Gastroesophageal sphincter (tissue), 4 donors: ENCODE results near the gene A2M. TPM values are rescaled to one million over a fixed set of nuclear protein-coding genes. Genes with fewer than 3 reads are reported as not detected.

ENCODE experiments used
- ATAC-seq: fragments of 150-250 bp; one replicate; pipeline ENCODE4 v1.9.1; 2016; ENCODE audit warnings: mild to moderate bottlenecking, moderate library complexity
- H3K27ac ChIP-seq, 4 donors: fragments of 200-600 bp; sonication (generic) in 3 of 4; 1 replicate in 3 of 4; 2 replicates in 1 of 4; pipeline ENCODE4 v1.5.1; 2016 to 2019
- H3K27me3 ChIP-seq: fragments of 200-600 bp; sonication (generic); one replicate; pipeline ENCODE4 v1.5.1; 2019
- H3K36me3 ChIP-seq, 2 donors: fragments of 200-600 bp; sonication (generic); one replicate each; pipeline ENCODE4 v1.5.1; 2019; ENCODE audit warnings: control low read depth in 1 of 2
- H3K4me1 ChIP-seq, 3 donors: fragments of 200-600 bp; sonication (generic); 1 replicate in 2 of 3; 2 replicates in 1 of 3; pipeline ENCODE4 v1.5.1; 2016 to 2019; ENCODE audit warnings: control low read depth in 2 of 3
- H3K4me3 ChIP-seq, 2 donors: fragments of 200-600 bp; sonication (generic); one replicate each; pipeline ENCODE4 v1.5.1; 2019; ENCODE audit warnings: mild to moderate bottlenecking in 1 of 2, moderate library complexity in 1 of 2
- H3K9me3 ChIP-seq, 3 donors: fragments of 200-600 bp; sonication (generic); one replicate each; pipeline ENCODE4 v1.5.1; 2017 to 2019; ENCODE audit warnings: control low read depth in 2 of 3
- EP300 ChIP-seq: sonication (generic); formaldehyde crosslinking; IDR thresholded peaks from one replicate; pipeline ENCODE4 v1.6.1; 2017; ENCODE audit warnings: antibody characterized with exemption, mild to moderate bottlenecking
- POLR2A ChIP-seq, 2 donors: fragments of 450-650 bp; IDR thresholded peaks; one replicate each; pipeline ENCODE4 v1.6.1; 2017; ENCODE audit warnings: antibody characterized with exemption in 2 of 2, mild to moderate bottlenecking in 2 of 2, moderate library complexity in 1 of 2
- POLR2AphosphoS5 ChIP-seq: sonication (generic); formaldehyde crosslinking; IDR thresholded peaks from one replicate; pipeline ENCODE4 v1.6.1; 2017; ENCODE audit warnings: antibody characterized with exemption
- WGBS, 2 donors: methylation state at CpG; one replicate each; pipeline ENCODE4 v1.1.5; 2018; ENCODE audit warnings: low coverage in 1 of 2; 5-methylcytosine and 5-hydroxymethylcytosine counted together
- total RNA-seq, 4 donors: library from RNA; depleted of rRNA; stranded (reverse); fragments of >200 nt; gene quantifications; one replicate each; pipeline ENCODE4 v1.1.0, GENCODE V29; 2016
- TF ChIP-seq, protein P1 (sequence below), 4 experiments: fragments of 200-600 bp in 2 of 4; fragments of 450-650 bp in 2 of 4; sonication (generic) in 1 of 4; IDR thresholded peaks; one replicate each; pipeline ENCODE4 v1.5.1; 2017 to 2019; ENCODE audit warnings: antibody characterized with exemption in 4 of 4, mild to moderate bottlenecking in 2 of 4, moderate library complexity in 2 of 4

A2M gene
- total RNA-seq, 4 donors from 2014 or later, result 268 to 632 (median 588) TPM

DNA sequence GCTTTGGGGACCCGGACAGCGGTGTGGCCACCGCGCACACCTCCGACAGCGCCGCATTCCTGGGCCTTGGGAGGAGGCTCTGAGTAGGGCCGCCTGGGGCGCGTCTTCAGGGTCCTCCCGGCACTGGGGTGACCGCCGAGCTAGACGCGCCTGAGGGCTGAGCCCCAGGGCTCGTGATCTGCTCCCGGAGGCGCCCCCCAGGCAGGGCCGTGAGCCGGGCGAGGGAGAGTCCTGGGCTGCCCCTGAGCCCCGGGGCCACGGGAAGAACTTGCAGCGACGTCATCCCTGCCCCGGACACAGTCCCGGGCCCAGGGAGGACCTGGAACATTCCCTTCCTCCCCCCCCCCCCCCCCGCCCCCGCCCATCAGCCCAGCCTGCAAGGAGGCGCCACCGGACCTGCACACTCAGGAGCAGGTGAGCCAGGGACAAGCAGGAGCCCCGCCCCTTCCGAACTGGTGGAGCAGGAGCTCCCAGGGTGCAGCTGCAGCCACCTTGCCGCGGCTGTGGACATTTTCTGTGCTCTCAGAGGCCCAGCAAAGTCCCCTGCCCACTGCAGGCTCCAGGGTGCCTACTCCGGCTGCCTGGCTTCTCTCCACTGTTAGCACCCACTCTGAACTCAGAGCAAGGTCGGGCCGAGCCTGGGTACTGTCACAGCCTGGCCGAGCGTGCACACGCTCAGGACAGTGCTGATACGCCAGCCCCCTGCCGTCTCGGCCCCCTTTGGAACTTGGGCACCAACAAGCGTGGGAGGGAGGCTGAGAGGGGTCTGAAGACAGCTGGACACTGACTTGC lies 50.7 kb downstream of the A2M start:
- Histone ChIP-seq H3K27me3 (no peaks in the 10 kb centered on the region), H3K9me3 (no peaks in the 10 kb centered on the region), H3K4me3 (peak overlapping the region; percentile 86 to 96), H3K4me1 (peaks cover 0 to 24% (median 6%) of the 10 kb centered on the region in 3 donors), H3K36me3 (peaks cover 0 to 37% of the 10 kb centered on the region in 2 donors), H3K27ac (peak overlapping the region; percentile 90 to 100 (median 98))
- no CpG with 5 or more reads among the region's 45 CpGs for WGBS, 2 donors
- ATAC-seq, result peak; percentile 95
- TF ChIP-seq, protein P1, sequence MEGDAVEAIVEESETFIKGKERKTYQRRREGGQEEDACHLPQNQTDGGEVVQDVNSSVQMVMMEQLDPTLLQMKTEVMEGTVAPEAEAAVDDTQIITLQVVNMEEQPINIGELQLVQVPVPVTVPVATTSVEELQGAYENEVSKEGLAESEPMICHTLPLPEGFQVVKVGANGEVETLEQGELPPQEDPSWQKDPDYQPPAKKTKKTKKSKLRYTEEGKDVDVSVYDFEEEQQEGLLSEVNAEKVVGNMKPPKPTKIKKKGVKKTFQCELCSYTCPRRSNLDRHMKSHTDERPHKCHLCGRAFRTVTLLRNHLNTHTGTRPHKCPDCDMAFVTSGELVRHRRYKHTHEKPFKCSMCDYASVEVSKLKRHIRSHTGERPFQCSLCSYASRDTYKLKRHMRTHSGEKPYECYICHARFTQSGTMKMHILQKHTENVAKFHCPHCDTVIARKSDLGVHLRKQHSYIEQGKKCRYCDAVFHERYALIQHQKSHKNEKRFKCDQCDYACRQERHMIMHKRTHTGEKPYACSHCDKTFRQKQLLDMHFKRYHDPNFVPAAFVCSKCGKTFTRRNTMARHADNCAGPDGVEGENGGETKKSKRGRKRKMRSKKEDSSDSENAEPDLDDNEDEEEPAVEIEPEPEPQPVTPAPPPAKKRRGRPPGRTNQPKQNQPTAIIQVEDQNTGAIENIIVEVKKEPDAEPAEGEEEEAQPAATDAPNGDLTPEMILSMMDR (IDR thresholded peaks at IDR 0.05), result peak in 2 of 4 experiments; percentile 2 to 9
- TF ChIP-seq EP300 (no peak), POLR2A (IDR thresholded peaks at IDR 0.05) (peak; percentile 87 to 91), POLR2AphosphoS5 (peak; percentile 94)

DNA sequence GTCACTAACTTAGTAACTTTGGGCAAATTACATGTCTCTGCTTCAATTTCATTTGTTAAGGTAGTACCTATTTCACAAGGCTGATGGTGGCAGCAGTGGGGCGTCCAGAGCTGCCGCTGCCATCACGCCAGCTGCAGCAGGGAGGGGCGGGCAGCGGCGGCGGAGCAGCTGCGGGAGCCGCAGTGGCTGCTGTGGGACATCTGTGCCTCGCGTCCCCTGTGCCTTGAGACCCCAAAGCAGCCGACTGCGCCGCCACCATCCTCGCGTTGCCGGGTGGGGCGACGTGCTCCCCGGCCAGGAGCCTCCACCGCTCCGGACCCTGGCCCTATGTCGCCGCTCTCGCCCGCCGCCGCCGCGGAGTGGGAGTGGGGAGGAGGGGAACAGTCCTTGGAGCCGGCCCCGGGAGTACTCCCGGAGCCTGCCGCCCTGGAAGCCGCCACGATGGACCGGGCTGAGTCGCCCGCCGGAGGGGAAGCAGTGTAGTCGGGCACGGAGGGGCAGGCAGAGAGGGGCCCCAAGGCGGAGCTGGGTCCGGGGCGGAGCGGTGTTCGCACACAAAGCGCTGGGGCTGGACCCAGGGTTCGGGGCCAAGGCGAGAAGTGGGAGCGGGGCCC lies 51.4 kb downstream of the A2M start:
- Histone ChIP-seq H3K4me3 (peak overlapping the region; percentile 86 to 96), H3K27me3 (no peaks in the 10 kb centered on the region), H3K27ac (peak overlapping the region; percentile 90 to 100 (median 98)), H3K9me3 (no peaks in the 10 kb centered on the region), H3K36me3 (peaks cover 0 to 30% of the 10 kb centered on the region in 2 donors), H3K4me1 (peaks cover 0 to 24% (median 6%) of the 10 kb centered on the region in 3 donors)
- WGBS, 2 donors, result 0 to 7% methylated on average over 3 to 5 of the region's 51 CpGs
- ATAC-seq, result peak; percentile 77
- TF ChIP-seq, protein P1 (IDR thresholded peaks at IDR 0.05), result peak in 3 of 4 experiments; percentile 37 to 53 (median 47)
- TF ChIP-seq POLR2AphosphoS5 (peak; percentile 67), EP300 (no peak), POLR2A (IDR thresholded peaks at IDR 0.05) (peak; percentile 67 to 71)

DNA sequence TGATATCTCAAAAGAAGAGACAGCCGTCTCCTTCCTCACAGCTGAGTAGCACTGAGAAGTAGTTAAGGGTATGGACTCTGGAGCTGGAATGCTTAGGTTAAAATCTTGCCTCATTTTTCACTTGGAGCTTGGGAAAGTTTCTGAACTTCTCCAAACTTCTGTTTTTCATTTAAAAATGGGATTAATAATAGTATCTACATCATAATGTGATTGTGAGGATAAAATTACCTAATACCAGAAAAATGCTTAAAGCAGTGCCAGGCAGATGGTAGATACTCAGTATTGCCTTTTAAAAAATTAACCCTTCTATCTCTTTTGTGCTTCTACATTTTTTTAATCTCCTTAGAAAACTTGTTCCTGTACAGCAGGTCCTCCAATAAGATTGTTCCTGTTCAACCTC lies 63.1 kb downstream of the A2M start:
- Histone ChIP-seq H3K9me3 (no peaks in the 10 kb centered on the region), H3K4me3 (no peak overlapping the region), H3K27ac (no peak overlapping the region), H3K4me1 (no peaks in the 10 kb centered on the region), H3K36me3 (no peaks in the 10 kb centered on the region), H3K27me3 (peaks cover 4% of the 10 kb centered on the region)
- ATAC-seq, result no peak
- WGBS, 2 donors, result 0 to 47% methylated on average over 1 of the region's 1 CpG
- TF ChIP-seq POLR2AphosphoS5 (no peak), EP300 (no peak), POLR2A (IDR thresholded peaks at IDR 0.05) (no peak)
- TF ChIP-seq, protein P1 (IDR thresholded peaks at IDR 0.05), result no peak

DNA sequence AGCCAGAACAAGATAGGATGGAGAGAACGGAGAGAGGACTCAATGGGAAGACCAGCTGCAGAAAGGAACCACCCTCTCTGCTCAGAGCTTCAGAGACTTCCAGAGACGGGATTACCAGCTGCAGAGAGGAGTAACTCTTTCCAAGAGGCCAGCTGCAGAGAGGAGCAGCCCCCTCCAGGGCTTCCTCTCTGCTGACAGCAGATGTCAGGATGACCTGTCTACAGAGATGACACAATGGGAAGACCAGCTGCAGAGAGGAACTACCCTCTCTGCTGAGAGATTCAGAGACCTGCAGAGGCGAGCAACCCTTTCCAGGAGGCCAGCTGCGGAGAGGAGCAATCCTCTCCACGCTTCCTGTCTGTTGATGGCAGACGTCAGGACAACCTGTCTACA lies 64.6 kb downstream of the A2M start:
- ATAC-seq, result peak; percentile 31
- no peaks in the 10 kb centered on the region for H3K9me3 ChIP-seq

More for the DNA sequence above, 64.6 kb downstream of the A2M start:
- Histone ChIP-seq H3K4me1 (no peaks in the 10 kb centered on the region), H3K36me3 (no peaks in the 10 kb centered on the region), H3K4me3 (no peak overlapping the region), H3K27ac (no peak overlapping the region), H3K27me3 (peaks cover 4% of the 10 kb centered on the region)
- TF ChIP-seq EP300, result no peak
- TF ChIP-seq, protein P1 (IDR thresholded peaks at IDR 0.05), result no peak
- TF ChIP-seq POLR2A (IDR thresholded peaks at IDR 0.05), result no peak
- no peak for TF ChIP-seq POLR2AphosphoS5
- WGBS, 2 donors, result 50 to 65% methylated on average over 2 of the region's 6 CpGs
